Effector memory CD4-positive, alpha-beta T cell (primary cell): ENCODE data around the gene ASTN2.

ENCODE experiments used
- DNase-seq, 3 donors: peaks; one replicate each; pipeline ENCODE4 v3.0.0-alpha.2; 2020
- H3K27ac ChIP-seq: 2 replicates; pipeline ENCODE4 v1.7.0; 2013; ENCODE audit warnings: mild to moderate bottlenecking, low read length, moderate library complexity; ENCODE audit not compliant: insufficient read depth, poor library complexity, severe bottlenecking
- H3K27me3 ChIP-seq: replicated peaks from 2 replicates; pipeline ENCODE4 v1.7.0; 2013; ENCODE audit warnings: mild to moderate bottlenecking, low read length; ENCODE audit not compliant: insufficient read depth, control insufficient read depth, poor library complexity, severe bottlenecking
- H3K36me3 ChIP-seq: 2 replicates; pipeline ENCODE4 v1.7.0; 2013; ENCODE audit warnings: mild to moderate bottlenecking, low read length, moderate library complexity; ENCODE audit not compliant: control insufficient read depth, insufficient read depth
- H3K4me1 ChIP-seq: 2 replicates; pipeline ENCODE4 v1.7.0; 2013; ENCODE audit warnings: low read length, mild to moderate bottlenecking; ENCODE audit not compliant: control insufficient read depth, insufficient read depth, poor library complexity, severe bottlenecking
- H3K4me3 ChIP-seq: 2 replicates; pipeline ENCODE4 v1.7.0; 2013; ENCODE audit warnings: low read length, low read depth, mild to moderate bottlenecking; ENCODE audit not compliant: insufficient read depth, poor library complexity, severe bottlenecking
- H3K9me3 ChIP-seq: 2 replicates; pipeline ENCODE4 v1.7.0; 2013; ENCODE audit warnings: mild to moderate bottlenecking, low read length, moderate library complexity; ENCODE audit not compliant: control insufficient read depth

Gene ASTN2

DNA sequence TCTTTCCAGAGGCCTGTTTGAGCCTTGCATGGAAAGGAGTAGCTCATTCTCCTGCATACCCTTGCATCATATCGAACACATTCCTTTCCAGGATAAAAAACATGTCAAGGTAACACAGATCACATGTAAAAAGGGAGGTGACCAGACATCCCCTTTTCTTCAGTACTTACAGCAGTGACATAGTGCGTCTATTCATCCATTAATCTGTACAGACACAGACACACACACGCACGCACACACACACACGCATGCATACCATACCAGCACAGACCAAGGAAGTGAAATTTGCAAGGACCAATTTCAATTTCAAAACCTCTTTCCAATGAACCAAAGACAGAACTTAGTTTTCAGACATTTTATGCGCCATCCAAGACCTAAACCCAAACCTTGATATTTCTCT lies 1005.2 kb downstream of the ASTN2 start:
- no peak overlapping the region for H3K27ac ChIP-seq
- no peak overlapping the region for H3K4me3 ChIP-seq
- no peak for DNase-seq
- no peaks in the 10 kb centered on the region for H3K9me3 ChIP-seq
- no peaks in the 10 kb centered on the region for H3K36me3 ChIP-seq
- H3K4me1 ChIP-seq = no peaks in the 10 kb centered on the region
- no peaks in the 10 kb centered on the region for H3K27me3 ChIP-seq

- no peak overlapping the region for H3K4me3 ChIP-seq
- no peak overlapping the region for H3K27ac ChIP-seq
- no peaks in the 10 kb centered on the region for H3K27me3 ChIP-seq
- no peaks in the 10 kb centered on the region for H3K9me3 ChIP-seq
- H3K36me3 ChIP-seq = no peaks in the 10 kb centered on the region
- H3K4me1 ChIP-seq = no peaks in the 10 kb centered on the region
- DNase-seq = no peak
These were observed 1005.7 kb downstream of the ASTN2 start for GRCh38 chr9:116409129-116409528.

- Histone ChIP-seq H3K36me3 (no peaks in the 10 kb centered on the region), H3K4me1 (no peaks in the 10 kb centered on the region), H3K4me3 (no peak overlapping the region), H3K27ac (no peak overlapping the region), H3K27me3 (no peaks in the 10 kb centered on the region), H3K9me3 (no peaks in the 10 kb centered on the region)
- no peak for DNase-seq
These were observed 1008.4 kb downstream of the ASTN2 start for GRCh38 chr9:116406469-116406868.

DNA sequence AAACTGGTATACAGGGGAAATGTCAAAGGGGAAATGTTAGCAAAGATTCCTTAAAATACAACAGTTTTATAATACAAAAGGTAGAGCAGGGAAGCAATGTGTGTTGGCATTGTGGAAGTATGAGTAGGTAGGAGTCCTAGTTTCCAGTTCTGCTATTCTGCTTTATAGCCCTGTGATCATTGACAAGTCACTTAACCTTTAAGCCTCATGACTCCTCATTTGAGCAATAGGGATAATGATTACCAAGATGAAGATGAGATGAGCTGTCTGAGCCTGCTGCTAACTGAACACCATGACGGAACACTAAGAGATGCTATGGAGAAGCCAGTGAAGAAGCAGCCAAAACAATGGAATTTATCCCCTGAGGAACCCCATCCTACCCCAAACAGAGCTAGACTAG lies 1009.5 kb downstream of the ASTN2 start:
- Histone ChIP-seq H3K4me3 (no peak overlapping the region), H3K27me3 (no peaks in the 10 kb centered on the region), H3K4me1 (no peaks in the 10 kb centered on the region), H3K9me3 (no peaks in the 10 kb centered on the region), H3K27ac (no peak overlapping the region), H3K36me3 (no peaks in the 10 kb centered on the region)
- DNase-seq = no peak

GRCh38 chr9:116404228-116404627 lies 1010.6 kb downstream of the ASTN2 start:
- Histone ChIP-seq H3K27ac (no peak overlapping the region), H3K36me3 (no peaks in the 10 kb centered on the region), H3K4me1 (no peaks in the 10 kb centered on the region), H3K27me3 (no peaks in the 10 kb centered on the region), H3K9me3 (no peaks in the 10 kb centered on the region), H3K4me3 (no peak overlapping the region)
- no peak for DNase-seq

GRCh38 chr9:116403171-116403570 lies 1011.7 kb downstream of the ASTN2 start:
- no peaks in the 10 kb centered on the region for H3K36me3 ChIP-seq
- H3K4me3 ChIP-seq = no peak overlapping the region
- H3K27ac ChIP-seq = no peak overlapping the region
- H3K4me1 ChIP-seq = no peaks in the 10 kb centered on the region
- no peaks in the 10 kb centered on the region for H3K27me3 ChIP-seq
- DNase-seq = no peak
- H3K9me3 ChIP-seq = no peaks in the 10 kb centered on the region

DNA sequence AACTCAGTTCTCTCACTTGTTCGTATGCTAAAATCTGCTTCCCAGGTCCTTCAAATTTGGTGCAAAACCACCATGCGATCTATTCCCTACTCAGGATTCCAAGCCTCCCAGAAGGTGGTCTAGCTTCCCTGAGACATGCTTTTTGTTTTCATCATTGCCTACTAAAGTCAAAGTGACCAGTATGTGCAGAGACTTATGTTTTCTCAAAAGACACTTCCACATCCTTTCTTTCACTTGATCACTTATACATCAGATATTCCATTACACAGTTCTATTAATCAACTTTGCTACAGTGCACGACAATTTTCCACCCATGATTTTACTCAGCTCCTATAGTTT lies 1019.2 kb downstream of the ASTN2 start:
- no peak for DNase-seq
- Histone ChIP-seq H3K36me3 (no peaks in the 10 kb centered on the region), H3K4me1 (no peaks in the 10 kb centered on the region), H3K4me3 (no peak overlapping the region), H3K27me3 (no peaks in the 10 kb centered on the region), H3K27ac (no peak overlapping the region), H3K9me3 (no peaks in the 10 kb centered on the region)

DNA sequence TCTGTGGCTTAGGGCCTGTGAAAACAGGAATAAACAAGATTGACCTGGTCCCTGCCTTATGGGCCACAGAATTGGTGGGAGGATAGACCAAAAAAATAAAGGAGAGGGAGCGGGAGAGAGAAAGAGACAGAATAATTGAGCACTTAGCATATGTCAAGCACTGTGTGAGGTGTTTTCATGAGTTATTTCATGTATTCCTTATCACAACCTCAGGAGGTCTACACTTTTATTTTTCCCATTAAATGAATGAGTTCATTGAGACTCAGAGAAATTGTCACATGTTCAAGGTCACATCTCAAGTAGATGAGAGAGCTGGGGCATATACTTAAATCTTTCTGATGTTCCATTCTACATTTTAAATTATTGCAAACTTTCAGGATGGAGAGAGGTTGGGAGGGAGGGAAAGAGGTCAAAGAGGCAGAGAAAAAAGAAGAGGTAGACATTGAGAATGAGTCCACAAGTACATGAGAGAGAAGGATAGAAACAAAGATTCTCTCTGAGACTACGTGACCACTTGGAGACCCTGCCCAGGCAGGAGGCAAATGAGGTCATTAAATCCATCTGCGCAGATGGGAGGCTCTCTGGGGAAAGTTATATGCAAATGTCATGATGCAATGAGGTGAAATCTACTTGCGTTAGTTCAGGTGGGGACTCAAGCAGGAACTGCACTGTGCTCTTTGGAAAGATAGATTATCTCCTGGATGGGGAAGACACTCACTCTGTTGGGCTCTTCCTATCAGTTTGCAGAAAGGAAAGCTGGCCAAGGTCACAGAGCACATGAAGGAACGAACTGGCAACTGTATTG lies 1019.8 kb downstream of the ASTN2 start:
- Histone ChIP-seq H3K4me3 (no peak overlapping the region), H3K9me3 (no peaks in the 10 kb centered on the region), H3K36me3 (no peaks in the 10 kb centered on the region), H3K4me1 (no peaks in the 10 kb centered on the region), H3K27me3 (no peaks in the 10 kb centered on the region), H3K27ac (no peak overlapping the region)
- no peak for DNase-seq

DNA sequence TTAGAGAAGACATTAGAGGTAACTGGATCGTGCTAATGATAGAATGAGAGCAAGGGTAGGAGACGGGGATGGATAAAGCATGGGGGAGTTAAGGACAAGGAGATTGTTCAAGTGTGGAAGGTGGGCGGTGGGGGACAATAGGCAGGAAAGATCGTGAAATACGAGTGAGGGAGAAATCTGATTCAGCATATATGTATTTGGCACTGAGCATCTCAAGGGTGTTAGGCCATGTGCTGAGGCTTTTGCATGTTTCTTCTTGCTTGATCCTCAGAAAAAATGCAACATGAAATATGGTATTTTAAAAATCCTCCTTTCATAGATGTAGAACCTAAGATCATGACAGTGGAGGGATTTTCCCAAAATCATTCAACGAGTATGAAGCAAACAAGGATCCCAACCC lies 1020.8 kb downstream of the ASTN2 start:
- H3K4me3 ChIP-seq = no peak overlapping the region
- H3K9me3 ChIP-seq = no peaks in the 10 kb centered on the region
- H3K27me3 ChIP-seq = no peaks in the 10 kb centered on the region
- DNase-seq = no peak
- no peaks in the 10 kb centered on the region for H3K4me1 ChIP-seq
- H3K36me3 ChIP-seq = no peaks in the 10 kb centered on the region
- no peak overlapping the region for H3K27ac ChIP-seq

DNA sequence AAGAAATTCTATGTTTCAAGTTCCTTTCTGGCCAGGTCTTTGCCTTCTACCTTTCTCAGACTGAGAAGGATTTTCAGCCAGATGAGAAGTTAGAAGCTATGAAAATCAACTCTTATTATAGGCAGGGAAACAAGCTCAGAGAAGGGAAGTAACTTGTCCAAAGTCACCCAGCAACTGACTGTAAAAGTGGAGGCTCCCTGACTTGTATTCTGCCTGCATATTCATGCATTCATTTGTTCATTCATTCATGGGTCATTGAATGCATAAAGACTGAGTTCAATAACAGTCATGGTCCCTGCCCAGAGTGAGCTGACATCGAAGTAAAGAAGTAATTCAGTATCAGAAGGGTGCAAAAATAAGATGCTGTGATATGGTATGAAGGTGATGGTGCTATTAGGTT lies 1021.7 kb downstream of the ASTN2 start:
- Histone ChIP-seq H3K9me3 (no peaks in the 10 kb centered on the region), H3K27me3 (no peaks in the 10 kb centered on the region), H3K27ac (no peak overlapping the region), H3K4me3 (no peak overlapping the region), H3K36me3 (no peaks in the 10 kb centered on the region), H3K4me1 (no peaks in the 10 kb centered on the region)
- no peak for DNase-seq
